Activated T-cell treated with anti-CD3 and anti-CD28 coated beads, Interleukin-2, amount 50 U/mL, for 4 hours (primary cell): ENCODE results near the gene C12orf43. TPM values are rescaled to one million over a fixed set of nuclear protein-coding genes. Genes with fewer than 3 reads are reported as not detected.

Experiments used
- ATAC-seq, 2 donors: fragments of 200-7000 bp; cut with Tn5 transposase; one replicate each; pipeline ENCODE4 v1.10.0; 2021
- DNase-seq: peaks from one replicate; pipeline ENCODE4 v3.0.0-alpha.2; 2020
- H3K27me3 Mint-ChIP-seq: one replicate; pipeline ENCODE4 v1.8.0; 2021; ENCODE audit warnings: low read depth, mixed read lengths
- H3K36me3 Mint-ChIP-seq: one replicate; pipeline ENCODE4 v1.8.0; 2022; ENCODE audit warnings: mixed read lengths; ENCODE audit not compliant: insufficient read depth
- H3K4me1 Mint-ChIP-seq: one replicate; pipeline ENCODE4 v1.8.0; 2021; ENCODE audit warnings: low read depth, mixed read lengths
- H3K4me3 Mint-ChIP-seq: one replicate; pipeline ENCODE4 v1.8.0; 2021; ENCODE audit warnings: mild to moderate bottlenecking, moderate library complexity, mixed read lengths
- H3K9me3 Mint-ChIP-seq: one replicate; pipeline ENCODE4 v1.8.0; 2021; ENCODE audit warnings: mixed read lengths
- total RNA-seq, 3 donors: library from RNA; stranded (reverse); gene quantifications; one replicate each; pipeline ENCODE4 v1.2.1, GENCODE V29; 2021

C12orf43 gene
- total RNA-seq, 3 donors from 2014 or later = 40.3 to 55.0 (median 40.5) TPM

GRCh38 chr12:120961604-120962531 is 54.4 kb downstream of the C12orf43 start:
- Mint-ChIP-seq H3K9me3 (no peaks in the 10 kb centered on the region), H3K27me3 (no peaks in the 10 kb centered on the region), H3K36me3 (no peaks in the 10 kb centered on the region), H3K4me3 (no peak overlapping the region), H3K4me1 (peaks cover 29% of the 10 kb centered on the region)
- DNase-seq (no peak), ATAC-seq (no peak)

- ATAC-seq = peak; percentile 41 to 54
- Mint-ChIP-seq H3K4me3 (no peak overlapping the region), H3K36me3 (no peaks in the 10 kb centered on the region), H3K4me1 (peaks cover 29% of the 10 kb centered on the region), H3K9me3 (no peaks in the 10 kb centered on the region), H3K27me3 (no peaks in the 10 kb centered on the region)
- DNase-seq = no peak
Observed at GRCh38 chr12:120960657-120961056, 55.6 kb downstream of the C12orf43 start.

- ATAC-seq = no peak
- Mint-ChIP-seq H3K36me3 (no peaks in the 10 kb centered on the region), H3K4me1 (peaks cover 29% of the 10 kb centered on the region), H3K27me3 (no peaks in the 10 kb centered on the region), H3K9me3 (no peaks in the 10 kb centered on the region), H3K4me3 (peak overlapping the region; percentile 9)
- no peak for DNase-seq
Observed at GRCh38 chr12:120959111-120959878, 57.0 kb downstream of the C12orf43 start.

- H3K27me3 Mint-ChIP-seq = no peaks in the 10 kb centered on the region
- DNase-seq = no peak
- no peak overlapping the region for H3K4me3 Mint-ChIP-seq
- H3K9me3 Mint-ChIP-seq = no peaks in the 10 kb centered on the region
- ATAC-seq = no peak
- peaks cover 20% of the 10 kb centered on the region for H3K4me1 Mint-ChIP-seq
- no peaks in the 10 kb centered on the region for H3K36me3 Mint-ChIP-seq
Observed at GRCh38 chr12:120956579-120957300, 59.5 kb downstream of the C12orf43 start.

GRCh38 chr12:120955232-120955631 is 61.1 kb downstream of the C12orf43 start:
- H3K4me1 Mint-ChIP-seq = peaks cover 13% of the 10 kb centered on the region
- H3K36me3 Mint-ChIP-seq = no peaks in the 10 kb centered on the region
- no peak for DNase-seq
- H3K27me3 Mint-ChIP-seq = no peaks in the 10 kb centered on the region
- no peaks in the 10 kb centered on the region for H3K9me3 Mint-ChIP-seq
- ATAC-seq = no peak
- no peak overlapping the region for H3K4me3 Mint-ChIP-seq

GRCh38 chr12:120950807-120951206 is 65.5 kb downstream of the C12orf43 start:
- Mint-ChIP-seq H3K4me1 (no peaks in the 10 kb centered on the region), H3K27me3 (no peaks in the 10 kb centered on the region), H3K9me3 (no peaks in the 10 kb centered on the region), H3K36me3 (no peaks in the 10 kb centered on the region), H3K4me3 (no peak overlapping the region)
- no peak for ATAC-seq
- no peak for DNase-seq

Other genes with a start within 250 kb of the C12orf43 start
- 10 to 100 TPM; 21.6 to 28.0 (median 22.8) TPM for gene SPPL3, start 112.1 kb downstream of the C12orf43 start, total RNA-seq
- gene HNF1A, start 37.9 kb downstream of the C12orf43 start, total RNA-seq = not detected
- 1 to 10 TPM; 5.5 to 8.8 (median 6.2) TPM for gene OASL, start 22.8 kb upstream of the C12orf43 start, total RNA-seq
- gene P2RX7, start 116.4 kb upstream of the C12orf43 start, total RNA-seq = 1 to 10 TPM; 2.5 to 4.8 (median 2.9) TPM
- 10 to 100 TPM; 18.1 to 21.9 (median 21.6) TPM for gene P2RX4, start 193.6 kb upstream of the C12orf43 start, total RNA-seq